ENCODE data around the gene CDH13.

The CDH13 gene

GRCh38 chr16:83552228-83552627, 925.5 kb downstream of the CDH13 start:
- no peak for DNase-seq (ENCODE audit: low read depth in 2 of 2)

DNA sequence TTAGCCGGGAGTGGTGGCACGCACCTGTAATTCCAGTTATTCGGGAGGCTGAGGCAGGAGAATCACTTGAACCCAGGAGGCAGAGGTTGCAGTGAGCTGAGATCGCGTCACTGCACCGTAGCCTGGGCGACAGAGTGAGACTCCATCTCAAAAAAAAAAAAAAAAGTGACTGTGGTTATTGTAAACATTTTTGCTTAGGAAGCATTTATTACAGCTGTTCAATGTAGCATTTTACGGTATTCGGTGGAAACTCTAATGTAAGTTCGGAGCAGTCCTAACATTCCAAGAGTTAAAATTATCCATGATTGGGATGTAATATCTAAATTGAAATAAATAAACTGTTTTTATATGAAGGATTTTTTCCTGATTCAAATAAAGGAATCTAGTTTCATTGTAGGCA, 926.2 kb downstream of the CDH13 start:
- DNase-seq (ENCODE audit: low read depth in 2 of 2), result no peak

GRCh38 chr16:83554096-83554495, 927.3 kb downstream of the CDH13 start:
- DNase-seq (ENCODE audit: low read depth in 2 of 2), result no peak

DNA sequence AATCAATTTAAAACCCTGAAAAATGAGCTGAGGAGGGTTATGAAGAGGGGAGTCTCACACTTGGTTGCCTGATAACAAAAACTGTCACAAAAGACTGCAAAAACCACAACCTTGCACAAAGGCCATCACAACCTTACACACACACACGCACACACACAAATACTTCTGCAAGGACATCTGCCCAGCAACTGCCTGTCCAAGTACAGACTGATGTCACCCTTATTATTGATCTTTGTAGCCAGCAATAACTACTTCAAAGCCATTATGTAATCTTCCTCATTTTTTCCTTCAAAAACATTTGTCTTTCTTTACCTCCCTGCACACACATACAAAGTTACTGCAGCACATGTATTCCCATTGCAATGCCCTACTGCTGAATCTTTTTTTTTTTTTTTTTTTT, 927.8 kb downstream of the CDH13 start:
- no peak for DNase-seq (ENCODE audit: low read depth in 2 of 2)

DNA sequence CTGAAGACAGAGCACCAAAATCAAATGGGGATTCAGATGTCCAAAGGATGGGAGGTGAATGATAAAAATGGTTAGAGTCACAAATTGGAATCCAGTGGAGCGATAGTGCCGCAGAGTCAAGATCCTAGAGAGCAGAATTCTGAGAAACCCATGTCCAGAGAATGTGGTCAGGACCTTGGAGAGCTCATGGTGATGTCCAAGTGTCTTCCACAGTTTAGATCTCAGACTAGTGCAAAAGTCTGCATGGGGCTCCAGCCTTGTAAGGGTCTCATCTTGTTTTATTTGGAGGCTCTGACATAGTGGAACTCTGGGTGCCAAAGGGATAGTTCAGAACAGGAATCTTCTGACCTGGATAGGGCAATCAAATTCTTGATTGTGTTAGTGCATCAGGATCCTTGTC, 935.1 kb downstream of the CDH13 start:
- DNase-seq (ENCODE audit: low read depth in 2 of 2), result no peak

DNA sequence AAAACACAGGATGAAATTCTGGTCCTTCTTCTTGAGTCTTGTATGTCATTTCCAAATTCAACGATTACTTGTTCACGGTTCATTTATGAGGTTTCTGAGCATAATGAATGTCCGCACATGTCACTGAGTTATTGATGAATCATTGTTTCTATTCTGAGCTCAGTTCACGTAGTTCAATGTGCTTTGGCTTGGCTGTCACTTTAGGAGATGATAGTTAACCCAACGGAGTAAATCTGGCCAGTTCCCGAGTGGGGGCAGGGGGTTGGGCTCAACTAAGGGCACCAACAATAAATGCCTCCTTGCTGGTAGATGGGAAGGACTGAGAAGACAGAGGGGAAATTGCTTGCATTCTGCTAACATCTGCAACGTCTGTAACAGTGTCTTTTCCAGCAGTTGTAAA, 941.6 kb downstream of the CDH13 start:
- DNase-seq (ENCODE audit: low read depth in 2 of 2), result no peak

- no peak for DNase-seq (ENCODE audit: low read depth in 2 of 2)
Observed at GRCh38 chr16:83574388-83574787, 947.6 kb downstream of the CDH13 start.

GRCh38 chr16:83577078-83577745, 950.4 kb downstream of the CDH13 start:
- DNase-seq (ENCODE audit: low read depth in 2 of 2), result no peak

GRCh38 chr16:83578171-83578570, 951.4 kb downstream of the CDH13 start:
- DNase-seq (ENCODE audit: low read depth in 2 of 2), result no peak

DNA sequence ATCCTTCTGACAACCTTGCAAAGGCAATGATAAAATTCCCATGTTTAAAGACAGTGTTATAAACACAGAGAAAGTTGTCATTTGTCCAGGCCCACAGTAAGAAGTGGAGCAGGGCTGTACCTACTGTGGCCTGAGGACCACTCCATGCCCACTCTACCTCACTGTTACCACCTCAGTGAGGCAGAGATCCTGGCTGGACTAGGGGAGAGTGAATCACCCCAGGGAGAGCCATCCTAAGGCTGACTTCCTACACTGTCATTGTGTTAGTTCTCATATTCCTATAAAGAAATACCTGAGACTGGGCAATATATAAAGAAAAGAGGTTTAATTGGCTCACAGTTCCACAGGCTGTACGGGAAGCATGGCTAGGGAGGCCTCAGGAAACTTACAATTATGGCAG, 952.3 kb downstream of the CDH13 start:
- no peak for DNase-seq (ENCODE audit: low read depth in 2 of 2)

GRCh38 chr16:83579436-83579835, 952.7 kb downstream of the CDH13 start:
- DNase-seq (ENCODE audit: low read depth in 2 of 2), result no peak

DNA sequence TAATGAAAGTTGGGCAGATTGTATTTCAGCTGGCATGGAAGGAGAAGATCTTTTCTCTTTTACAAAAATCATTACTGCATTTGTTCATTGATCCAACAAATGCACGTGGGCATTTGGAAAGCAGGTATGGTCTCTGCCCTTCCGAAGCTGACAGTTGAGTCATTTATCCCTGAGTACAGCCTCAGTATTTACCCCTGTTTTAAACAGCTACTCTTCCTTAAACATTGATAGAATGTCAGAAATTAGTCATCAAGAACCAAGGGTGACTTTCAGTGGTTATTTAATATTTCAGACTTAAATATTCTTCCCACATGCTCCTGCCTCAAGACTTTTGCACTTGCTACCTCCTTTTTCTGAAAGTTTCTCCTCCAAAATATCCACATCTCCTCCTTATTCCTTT, 954.3 kb downstream of the CDH13 start:
- DNase-seq (ENCODE audit: low read depth in 2 of 2), result no peak

GRCh38 chr16:83581994-83582747, 955.4 kb downstream of the CDH13 start:
- DNase-seq (ENCODE audit: low read depth in 2 of 2), result no peak

DNA sequence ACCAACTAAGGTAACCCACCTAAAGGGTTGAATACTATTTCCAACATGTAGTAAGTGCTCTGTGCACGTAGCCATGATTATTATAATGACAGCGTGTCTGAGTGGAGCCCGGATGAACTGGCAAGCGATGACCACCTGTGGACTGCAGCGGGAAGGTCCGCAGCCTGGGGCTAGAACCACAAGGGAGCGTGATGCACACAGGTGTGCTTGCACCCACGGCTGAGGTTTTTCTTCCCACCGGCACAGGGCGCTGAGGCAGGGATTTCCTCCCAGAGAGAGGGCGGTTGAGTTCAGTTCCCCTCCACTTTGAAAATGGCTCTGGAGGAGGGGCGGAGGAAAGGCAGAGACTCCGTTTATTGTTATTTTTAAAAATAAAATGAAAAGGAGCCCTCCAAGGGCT, 959.3 kb downstream of the CDH13 start:
- no peak for DNase-seq (ENCODE audit: low read depth in 2 of 2)

GRCh38 chr16:83586461-83587200, 959.9 kb downstream of the CDH13 start:
- no peak for DNase-seq (ENCODE audit: low read depth in 2 of 2)

DNA sequence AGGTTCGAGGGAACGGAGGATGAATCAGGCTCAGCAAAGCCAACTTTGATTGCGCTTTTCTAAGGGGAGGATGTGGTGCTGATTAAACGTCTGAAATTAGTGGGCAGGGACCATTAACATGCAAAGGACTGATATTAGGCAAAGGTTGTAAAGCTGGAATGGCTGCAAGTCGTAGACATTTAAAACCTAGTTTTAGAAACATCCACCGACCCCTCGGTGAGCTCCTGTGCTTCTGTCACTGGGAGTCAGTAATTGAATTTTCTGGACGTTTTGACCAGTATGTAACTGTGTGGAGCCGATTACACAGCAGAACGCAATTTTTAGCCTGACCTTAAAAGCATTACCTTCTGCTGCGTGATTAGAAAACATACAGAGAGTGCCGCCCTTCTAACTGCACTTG, 960.4 kb downstream of the CDH13 start:
- no peak for DNase-seq (ENCODE audit: low read depth in 2 of 2)

DNA sequence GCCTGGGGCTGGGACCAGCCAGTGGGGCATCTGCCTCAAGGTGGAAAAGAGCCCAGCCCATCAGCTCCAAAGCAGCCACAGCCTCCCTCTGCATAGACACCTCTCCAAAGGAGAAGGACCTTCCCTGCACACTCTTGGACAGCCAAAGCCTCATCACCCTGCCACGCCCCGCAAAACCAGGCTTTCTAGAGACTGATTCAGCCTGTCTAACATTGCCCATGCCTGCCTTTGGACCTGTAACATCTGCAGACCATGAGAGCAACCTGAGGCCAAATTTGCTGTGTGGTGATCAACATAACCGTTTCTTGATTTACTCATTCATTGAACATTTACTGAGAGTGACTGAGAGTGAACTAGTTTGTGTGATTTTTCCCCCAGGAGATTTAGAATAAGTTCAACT, 961.3 kb downstream of the CDH13 start:
- no peak for DNase-seq (ENCODE audit: low read depth in 2 of 2)

GRCh38 chr16:83589576-83589975, 962.8 kb downstream of the CDH13 start:
- no peak for DNase-seq (ENCODE audit: low read depth in 2 of 2)

GRCh38 chr16:83592778-83593177, 966.0 kb downstream of the CDH13 start:
- no peak for DNase-seq (ENCODE audit: low read depth in 2 of 2)

- DNase-seq (ENCODE audit: low read depth in 2 of 2), result no peak
Observed at GRCh38 chr16:83599789-83600462, 973.2 kb downstream of the CDH13 start.

GRCh38 chr16:83602761-83603722, 976.3 kb downstream of the CDH13 start:
- DNase-seq (ENCODE audit: low read depth in 2 of 2), result no peak
